ENCODE measurements around the gene ZFHX3. TPM values are rescaled to one million over a fixed set of nuclear protein-coding genes. Genes with fewer than 3 reads are reported as not detected.

The ZFHX3 gene
- total RNA-seq, 1 donor from 2014 or later, result 3.2 TPM

DNA sequence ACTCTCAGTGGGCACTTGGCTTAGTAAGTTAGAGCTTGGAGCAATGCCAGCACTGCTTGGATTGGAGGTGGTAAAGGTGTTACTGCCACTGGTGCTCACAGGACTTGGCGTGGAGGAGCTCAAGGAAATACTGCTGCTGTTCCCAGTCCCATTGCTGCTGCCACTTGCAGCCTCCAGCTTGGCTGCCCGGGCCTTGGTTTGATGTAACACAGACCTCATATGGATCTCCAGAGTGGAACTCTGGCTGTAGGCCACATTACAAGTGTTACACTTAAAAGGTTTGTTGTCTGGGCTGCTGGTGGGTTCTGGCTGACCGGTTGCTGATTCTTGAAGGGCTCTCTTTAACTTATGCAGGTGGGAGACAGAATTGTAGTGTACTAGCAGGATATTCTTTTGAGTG, 250.3 kb downstream of the ZFHX3 start:
- DNase-seq (ENCODE audit: low read depth, low spot score), result no peak

DNA sequence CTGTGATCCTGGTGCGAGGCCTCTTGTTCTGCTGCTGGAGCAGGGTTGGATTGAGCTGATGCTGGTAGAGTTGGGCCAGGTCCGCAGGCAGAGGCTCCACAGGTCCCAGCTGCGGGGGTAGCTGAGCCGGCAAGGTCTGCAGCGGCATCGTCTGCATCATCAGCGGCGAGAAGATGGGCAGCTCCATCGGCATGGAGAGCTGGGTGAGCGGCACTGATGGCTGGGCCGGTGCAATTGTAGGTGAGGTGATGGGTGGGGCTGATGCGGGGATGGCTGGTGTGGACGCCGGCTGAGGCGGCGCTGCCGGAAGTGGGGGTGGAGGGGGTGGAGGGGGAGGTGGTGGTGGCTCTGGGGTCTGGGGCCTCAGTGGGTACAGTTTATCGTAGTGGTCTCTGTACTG, 251.7 kb downstream of the ZFHX3 start:
- no peak for DNase-seq (ENCODE audit: low read depth, low spot score)

GRCh38 chr16:72794986-72795385, 252.9 kb downstream of the ZFHX3 start:
- no peak for DNase-seq (ENCODE audit: low read depth, low spot score)

DNA sequence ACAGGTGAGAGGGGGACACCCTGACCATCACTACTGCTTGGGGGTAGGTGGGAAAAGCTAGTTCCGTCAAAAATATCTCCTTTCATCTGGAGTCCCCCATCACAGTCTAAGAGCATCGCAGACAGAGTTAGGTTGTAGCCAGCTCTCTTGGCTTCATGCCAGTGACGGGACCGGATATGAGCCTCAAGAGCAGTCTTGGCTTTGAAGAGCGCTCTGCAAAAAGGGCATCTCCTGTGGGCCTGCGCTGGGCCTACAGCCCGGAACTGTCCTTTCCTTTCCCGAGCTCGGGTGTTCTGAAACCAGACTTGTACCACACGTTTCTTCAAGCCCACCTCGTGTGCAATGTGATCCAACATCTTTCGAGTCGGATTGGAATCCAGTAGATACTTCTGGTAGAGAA, 253.6 kb downstream of the ZFHX3 start:
- DNase-seq (ENCODE audit: low read depth, low spot score), result no peak

GRCh38 chr16:72793716-72794115, 254.2 kb downstream of the ZFHX3 start:
- DNase-seq (ENCODE audit: low read depth, low spot score), result no peak

DNA sequence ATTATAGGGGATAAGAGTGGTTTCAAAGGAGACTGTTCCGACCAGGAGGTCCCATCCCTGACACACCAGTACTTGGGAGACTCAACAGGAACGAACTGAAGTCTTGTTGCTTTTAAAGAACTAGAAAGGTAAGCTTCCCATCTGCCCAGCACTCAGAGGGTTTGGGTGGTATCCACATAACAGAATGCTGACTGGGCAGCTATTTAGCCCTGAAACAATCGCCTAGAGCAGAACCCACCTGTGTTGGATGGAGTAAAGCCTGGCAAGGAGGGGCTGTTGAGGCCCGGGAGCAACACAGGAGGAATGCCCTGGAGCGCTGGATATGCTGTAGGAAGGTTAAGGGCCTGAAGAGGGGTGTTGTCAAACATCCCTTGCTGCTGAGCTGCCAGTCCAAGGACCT, 254.9 kb downstream of the ZFHX3 start:
- no peak for DNase-seq (ENCODE audit: low read depth, low spot score)

GRCh38 chr16:72791786-72792185, 256.1 kb downstream of the ZFHX3 start:
- no peak for DNase-seq (ENCODE audit: low read depth, low spot score)

GRCh38 chr16:72789921-72790320, 258.0 kb downstream of the ZFHX3 start:
- DNase-seq (ENCODE audit: low read depth, low spot score), result no peak

DNA sequence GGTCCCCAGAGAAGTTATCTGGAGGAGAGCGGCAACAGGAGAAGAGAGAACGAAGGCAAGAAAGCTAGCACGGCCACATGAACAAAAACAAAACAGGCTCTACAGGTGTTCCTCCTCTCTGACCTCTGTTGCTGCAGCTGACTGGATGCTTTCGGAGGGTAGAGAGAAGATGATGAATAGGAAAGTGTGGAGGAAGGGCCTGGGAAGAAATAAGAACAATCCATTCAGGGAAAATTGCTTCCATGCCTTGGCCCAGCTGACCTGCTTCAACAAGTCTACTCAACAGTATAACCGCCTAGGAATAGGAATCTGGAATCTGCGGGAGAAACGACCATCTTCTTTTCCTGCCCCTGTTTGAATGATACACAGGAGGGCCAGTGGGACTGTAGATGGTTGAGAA, 258.5 kb downstream of the ZFHX3 start:
- DNase-seq (ENCODE audit: low read depth, low spot score), result no peak

GRCh38 chr16:72788269-72788809, 259.6 kb downstream of the ZFHX3 start:
- DNase-seq (ENCODE audit: low read depth, low spot score), result no peak

- peak; percentile 69 for DNase-seq (ENCODE audit: low read depth, low spot score)
Measured at GRCh38 chr16:72787514-72788268, 260.2 kb downstream of the ZFHX3 start.

DNA sequence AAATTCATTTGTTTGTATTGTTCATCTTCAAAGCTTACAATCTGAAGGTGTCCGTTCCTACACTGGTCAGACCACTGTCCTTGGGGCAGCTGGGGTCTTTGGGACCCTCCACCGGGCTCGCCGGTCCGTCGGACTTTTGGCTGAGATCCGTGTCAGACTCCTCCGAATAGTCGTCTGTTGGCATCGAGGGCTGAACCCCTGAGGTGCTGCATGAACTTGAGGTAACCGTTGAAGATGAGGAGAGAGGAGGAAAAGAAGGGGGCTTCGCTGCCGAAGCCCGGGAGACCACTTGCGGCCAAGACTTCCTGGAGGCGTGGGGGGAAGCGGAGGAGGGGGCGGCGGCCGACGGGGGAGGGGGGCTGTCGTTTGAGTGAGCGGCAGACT, 260.8 kb downstream of the ZFHX3 start:
- DNase-seq (ENCODE audit: low read depth, low spot score), result no peak

- DNase-seq (ENCODE audit: low read depth, low spot score), result no peak
Measured at GRCh38 chr16:72786606-72787005, 261.3 kb downstream of the ZFHX3 start.

DNA sequence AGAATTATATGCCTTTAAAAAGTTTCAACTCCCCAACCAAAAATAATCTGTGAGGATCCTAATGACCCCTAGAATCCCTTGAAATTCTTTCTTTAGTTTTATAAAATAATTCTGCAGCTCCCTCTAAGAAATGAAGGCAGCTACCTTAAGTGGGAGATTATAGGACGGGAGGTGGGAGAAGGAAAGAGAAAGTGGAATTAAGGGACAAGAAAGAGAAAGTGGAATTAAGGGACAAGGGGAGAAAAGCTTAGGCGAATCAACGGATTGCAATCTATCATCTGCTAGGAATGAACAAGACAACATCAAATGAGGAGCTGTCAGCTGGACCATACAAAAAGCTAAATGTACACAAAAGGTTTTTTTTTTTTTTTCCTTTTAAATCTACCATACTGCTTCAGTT, 262.0 kb downstream of the ZFHX3 start:
- no peak for DNase-seq (ENCODE audit: low read depth, low spot score)

DNA sequence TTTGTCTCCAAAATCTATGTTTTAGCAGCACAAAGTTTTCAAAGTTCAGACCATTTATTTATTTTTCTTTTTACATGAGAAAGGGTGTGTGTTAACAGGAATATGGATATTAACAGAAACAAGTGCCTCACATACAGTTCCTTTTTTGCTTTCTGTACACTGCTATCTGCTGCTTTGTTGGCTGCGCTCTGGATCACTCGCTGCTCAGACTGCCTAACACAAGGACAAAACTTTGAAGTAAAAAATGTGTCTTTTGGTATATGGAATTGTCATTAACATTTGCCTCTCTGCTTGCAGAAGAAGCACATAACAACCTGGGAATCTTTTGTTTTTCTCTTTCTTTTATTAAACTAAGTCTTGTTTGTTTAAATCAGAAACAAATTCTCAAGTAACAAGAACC, 262.8 kb downstream of the ZFHX3 start:
- no peak for DNase-seq (ENCODE audit: low read depth, low spot score)

GRCh38 chr16:72783716-72784318, 264.1 kb downstream of the ZFHX3 start:
- DNase-seq (ENCODE audit: low read depth, low spot score), result no peak

DNA sequence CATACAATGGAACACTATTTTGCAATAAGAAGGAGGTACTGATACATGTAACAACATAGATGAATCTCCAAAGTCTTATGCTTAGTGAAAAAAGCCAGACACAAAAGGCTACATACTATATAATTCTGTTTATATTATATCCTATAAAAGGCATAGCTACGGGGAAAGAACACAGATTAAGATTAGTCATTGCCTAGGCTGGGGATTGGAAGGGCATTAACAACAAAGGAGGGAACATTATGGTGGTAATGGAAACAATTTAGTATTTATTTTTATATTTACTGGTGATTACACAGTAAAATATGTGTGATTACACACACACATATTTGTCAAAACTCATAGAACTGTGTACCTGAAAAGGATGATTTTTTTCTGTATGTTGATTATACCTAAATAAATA, 278.1 kb downstream of the ZFHX3 start:
- no peak for DNase-seq (ENCODE audit: low read depth, low spot score)

- no peak for DNase-seq (ENCODE audit: low read depth, low spot score)
Measured at GRCh38 chr16:72768591-72768990, 279.3 kb downstream of the ZFHX3 start.

DNA sequence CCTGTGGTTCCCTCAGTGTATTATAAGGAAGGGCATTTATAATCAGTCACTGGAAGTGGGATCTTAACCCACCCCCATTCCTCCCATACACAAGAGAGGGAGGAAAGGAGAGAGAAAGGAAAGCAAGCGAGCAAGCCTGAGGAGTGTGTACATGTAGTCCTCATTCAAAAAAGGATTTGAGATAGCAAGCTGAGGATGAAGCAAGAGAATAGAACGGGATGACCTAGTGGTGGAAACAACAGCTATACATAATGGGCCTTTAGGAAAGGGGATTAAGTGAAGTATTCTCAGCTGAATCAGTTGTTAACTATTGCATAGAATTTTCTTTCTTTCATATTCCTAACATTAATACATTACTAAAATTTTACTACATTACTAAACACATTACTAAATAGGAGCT, 281.4 kb downstream of the ZFHX3 start:
- no peak for DNase-seq (ENCODE audit: low read depth, low spot score)

GRCh38 chr16:72764015-72764654, 283.8 kb downstream of the ZFHX3 start:
- no peak for DNase-seq (ENCODE audit: low read depth, low spot score)

- no peak for DNase-seq (ENCODE audit: low read depth, low spot score)
Measured at GRCh38 chr16:72760581-72760980, 287.3 kb downstream of the ZFHX3 start.

DNA sequence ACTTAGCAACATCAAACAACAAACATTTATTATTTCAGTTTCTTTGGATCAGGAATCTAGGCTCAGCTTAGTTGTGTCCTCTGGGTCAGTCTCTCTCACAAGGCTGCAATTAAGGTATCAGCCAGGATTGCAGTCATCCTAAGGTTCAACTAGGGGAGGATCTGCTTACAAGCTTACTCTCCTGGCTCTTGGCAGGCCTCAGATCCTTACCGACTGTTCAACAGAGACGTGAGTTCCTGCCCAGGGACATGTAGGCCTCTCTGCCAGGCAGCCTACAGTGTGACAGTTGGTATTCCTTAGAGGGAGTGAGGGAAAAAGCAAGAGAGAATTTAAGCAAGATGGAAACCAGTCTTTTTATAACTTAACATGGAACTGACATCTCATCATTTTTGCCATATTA, 294.0 kb downstream of the ZFHX3 start:
- DNase-seq (ENCODE audit: low read depth, low spot score), result no peak

All from pulmonary artery endothelial cell (primary cell).